HG03520 (cell line): ENCODE data around the gene HCRT.
"Not testable (repeated sequence)": the region's sequence is repeated elsewhere in the genome, so short reads cannot be mapped to it uniquely, and the experiment has no call there.

Experiments
- ATAC-seq: cut with Tn5 transposase; IDR thresholded peaks from one replicate; pipeline ENCODE4 v1.9.1; 2021; ENCODE audit warnings: mild to moderate bottlenecking, moderate library complexity; ENCODE audit not compliant: unreplicated experiment

Gene HCRT

GRCh38 chr17:42198897-42199296, 13.6 kb upstream of the HCRT start:
- no peak for ATAC-seq

DNA sequence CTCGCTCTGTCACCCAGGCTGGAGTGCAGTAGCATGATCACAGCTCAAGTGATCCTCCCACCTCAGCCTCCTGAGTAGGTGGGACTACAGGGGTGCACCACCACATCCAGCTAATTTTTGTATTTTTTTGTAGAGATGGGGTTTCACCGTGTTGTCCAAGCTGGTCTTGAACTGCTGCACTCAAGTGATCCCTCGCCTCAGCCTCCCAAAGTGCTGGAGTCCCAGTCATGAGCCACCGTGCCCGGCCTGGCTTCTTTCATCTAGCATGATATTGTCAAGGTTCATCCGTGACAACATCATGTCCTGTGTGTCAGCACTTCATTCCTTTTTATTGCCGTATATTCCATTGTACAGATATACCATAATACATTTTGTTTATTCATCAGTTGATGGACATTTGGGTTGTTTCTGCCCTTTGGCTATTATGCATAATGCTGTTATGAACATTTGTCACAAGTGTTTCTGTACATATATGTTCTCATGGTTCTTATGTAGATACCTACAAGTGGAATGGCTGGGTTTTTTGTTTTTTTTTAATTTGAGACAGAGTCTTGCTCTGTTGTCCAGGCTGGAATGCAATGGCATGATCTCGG, 12.4 kb upstream of the HCRT start:
- no peak for ATAC-seq

GRCh38 chr17:42193969-42194899, 9.0 kb upstream of the HCRT start, which contains the start of gene GHDC:
Gene GHDC (minus strand): TSS chr17:42194494. CDS start chr17:42193581, 913 bp downstream.
- peak; percentile 73 for ATAC-seq

DNA sequence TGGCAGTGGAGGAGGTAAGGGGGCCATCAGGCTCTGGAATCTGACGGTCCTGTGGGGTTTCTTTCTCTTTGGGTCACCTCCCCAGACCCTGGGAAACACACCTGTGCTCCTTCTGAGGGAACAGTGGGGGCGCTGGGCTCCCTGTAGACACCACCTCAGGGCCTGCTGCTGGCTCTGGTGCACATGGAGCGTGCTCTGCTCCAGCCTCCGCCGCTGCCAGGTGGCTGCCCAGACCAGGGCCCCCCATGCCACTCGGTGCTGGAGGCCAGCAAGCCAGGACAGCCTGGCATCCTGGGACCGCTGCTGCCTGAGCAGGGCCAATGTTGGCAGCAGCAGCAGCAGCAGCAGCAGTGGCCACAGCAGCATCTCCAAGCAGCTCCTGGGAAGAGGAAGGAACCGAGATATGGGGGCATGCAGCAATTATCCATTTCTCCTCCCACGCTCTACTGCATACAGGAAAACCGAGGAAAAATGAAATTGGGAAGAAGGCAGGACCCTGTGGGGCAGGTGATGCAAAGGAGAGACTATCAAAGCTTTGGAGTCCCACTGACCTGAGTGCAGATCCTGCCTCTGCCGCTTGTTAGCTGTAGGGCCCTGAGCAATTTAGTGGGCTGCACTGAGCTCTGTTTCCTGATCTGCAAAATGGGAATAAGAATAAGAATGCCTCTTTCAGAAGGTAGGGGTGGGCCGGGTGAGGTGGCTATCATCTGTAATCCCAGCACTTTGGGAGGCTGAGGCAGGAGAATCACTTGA, 8.1 kb upstream of the HCRT start:
- no peak for ATAC-seq

- ATAC-seq, result no peak
Measured at GRCh38 chr17:42192189-42193126, 7.2 kb upstream of the HCRT start.

DNA sequence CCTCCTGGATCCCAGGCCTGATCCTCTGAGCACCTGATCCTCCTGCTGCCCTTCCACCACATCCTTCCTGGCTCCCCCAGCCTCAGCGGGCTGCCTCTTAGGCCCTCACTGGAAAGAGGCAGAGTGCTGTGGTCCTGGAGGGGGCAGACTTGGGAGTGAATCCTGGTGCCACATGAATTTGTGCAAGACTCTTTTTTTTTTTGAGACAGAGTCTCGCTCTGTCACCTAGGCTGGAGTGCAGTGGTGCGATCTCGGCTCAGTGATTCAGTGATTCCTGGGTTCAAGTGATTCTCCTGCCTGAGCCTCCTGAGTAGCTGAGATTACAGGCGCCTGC, 6.0 kb upstream of the HCRT start:
- ATAC-seq, result no peak

DNA sequence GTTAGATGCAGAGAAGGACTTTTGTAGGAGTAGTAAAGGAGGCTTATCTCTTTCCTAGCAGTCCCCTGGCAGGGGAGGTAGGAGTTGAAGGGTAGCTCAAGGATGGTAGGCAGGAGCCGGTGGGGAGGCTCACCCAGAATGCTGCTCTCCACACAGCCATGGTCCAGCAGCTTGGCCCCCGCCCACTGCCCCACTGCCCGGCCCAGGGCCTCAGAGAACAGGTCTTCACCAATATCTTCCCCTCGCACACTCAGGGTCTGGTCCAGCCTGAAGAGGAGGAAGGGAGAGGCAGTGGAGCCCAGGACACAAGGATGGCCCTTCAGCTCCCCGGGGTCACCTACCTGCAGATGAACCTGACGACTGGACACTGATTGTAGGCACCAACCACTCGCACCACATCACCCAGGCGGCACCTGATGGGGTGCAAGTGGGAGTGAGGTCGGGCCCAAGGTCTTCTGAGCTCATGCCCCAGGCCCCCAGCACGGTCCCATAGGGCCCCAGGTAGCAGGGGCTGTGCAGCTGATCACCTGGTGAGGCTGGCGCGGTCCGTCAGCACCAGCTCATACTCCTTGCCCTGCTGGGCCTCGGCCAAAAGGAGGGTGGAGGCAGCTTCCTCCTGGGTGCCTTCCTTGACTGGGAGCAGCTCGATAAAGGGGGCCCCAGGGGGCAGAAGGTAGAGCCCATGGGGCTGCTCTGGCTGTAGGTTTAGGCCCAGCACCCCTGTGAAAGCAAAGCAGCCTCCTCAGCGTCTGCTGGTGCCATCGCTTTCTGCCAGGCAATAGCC, 5.4 kb upstream of the HCRT start:
- ATAC-seq, result no peak

- ATAC-seq, result no peak
Measured at GRCh38 chr17:42189651-42189965, 4.4 kb upstream of the HCRT start.

DNA sequence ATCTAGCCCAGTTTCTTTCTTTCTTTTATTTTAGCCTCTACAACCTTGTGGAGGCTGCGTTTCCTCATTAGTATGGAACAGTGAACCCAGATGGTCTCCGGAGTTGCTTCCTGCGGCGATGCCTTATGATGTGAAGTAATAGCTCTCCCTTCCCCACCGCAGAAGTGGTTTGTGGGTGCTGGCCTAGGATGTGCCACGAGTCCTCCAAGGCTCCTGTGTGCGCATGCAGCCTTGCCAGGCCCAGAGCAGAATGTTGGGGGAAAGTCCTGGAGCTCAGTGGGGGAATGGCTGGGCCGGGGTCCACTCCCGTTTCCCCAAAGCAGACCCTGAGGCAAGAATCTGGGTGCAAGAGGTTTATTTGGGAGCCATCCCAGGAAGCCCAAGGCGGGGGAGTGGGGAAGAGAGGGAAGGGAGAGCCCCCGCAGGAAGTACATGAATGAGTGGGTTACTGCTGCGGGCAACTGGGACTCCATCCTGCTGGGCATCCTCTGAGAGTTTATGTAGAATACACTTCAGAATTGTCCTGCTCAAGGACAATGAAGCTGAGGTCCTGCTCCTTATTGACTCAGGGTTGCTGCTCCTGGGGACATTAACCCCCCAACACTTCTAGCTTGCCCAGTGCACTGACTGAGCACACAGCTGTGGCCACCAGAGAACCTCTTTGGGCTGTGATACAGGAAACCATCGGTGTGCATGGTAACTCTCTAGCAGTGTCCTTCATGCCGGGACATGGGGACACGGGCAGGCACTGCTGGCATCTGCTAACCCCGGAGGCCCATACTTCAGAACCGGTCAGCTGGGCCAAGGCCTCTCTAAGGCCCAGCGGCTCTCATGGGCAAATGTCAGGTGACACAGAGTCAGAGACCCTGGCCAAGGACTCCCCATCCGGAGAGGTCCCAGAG, 3.7 kb upstream of the HCRT start:
- ATAC-seq, result no peak

GRCh38 chr17:42187833-42188232, 2.6 kb upstream of the HCRT start:
- ATAC-seq, result no peak

DNA sequence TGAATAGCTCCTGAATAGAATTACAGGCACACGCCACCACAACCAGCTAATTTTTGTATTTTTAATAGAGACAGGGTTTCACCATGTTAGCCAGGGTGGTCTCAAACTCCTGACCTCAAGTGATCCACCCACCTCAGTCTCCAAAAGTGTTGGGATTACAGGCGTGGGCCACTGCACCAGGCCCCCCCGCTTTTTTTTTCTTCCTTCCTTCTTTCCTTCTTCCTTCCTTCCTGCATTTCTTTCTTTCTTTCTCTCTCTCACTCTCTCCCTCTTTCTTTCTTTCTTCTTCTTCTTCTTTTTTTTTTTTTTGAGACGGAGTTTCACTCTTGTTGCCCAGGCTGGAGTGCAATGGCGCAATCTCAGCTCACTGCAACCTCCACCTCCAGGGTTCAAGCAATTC, 939 bp upstream of the HCRT start:
- ATAC-seq, result not testable (repeated sequence)

DNA sequence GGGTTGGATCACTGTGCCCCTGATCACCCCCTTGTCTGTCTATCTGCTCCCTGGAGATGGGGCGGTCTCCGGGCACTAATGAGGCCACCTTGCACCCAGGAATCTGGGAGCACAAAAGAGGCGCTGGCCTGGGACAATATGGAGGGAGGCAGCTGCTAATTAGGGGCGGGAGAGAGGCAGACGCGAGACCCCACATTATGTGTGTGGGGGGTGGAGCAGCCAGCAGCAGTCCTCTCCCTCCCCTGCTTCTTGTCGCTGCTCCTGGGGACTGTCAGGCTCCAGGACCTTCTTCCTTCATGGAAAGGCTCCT, 324 bp upstream of the HCRT start:
- ATAC-seq, result no peak

DNA sequence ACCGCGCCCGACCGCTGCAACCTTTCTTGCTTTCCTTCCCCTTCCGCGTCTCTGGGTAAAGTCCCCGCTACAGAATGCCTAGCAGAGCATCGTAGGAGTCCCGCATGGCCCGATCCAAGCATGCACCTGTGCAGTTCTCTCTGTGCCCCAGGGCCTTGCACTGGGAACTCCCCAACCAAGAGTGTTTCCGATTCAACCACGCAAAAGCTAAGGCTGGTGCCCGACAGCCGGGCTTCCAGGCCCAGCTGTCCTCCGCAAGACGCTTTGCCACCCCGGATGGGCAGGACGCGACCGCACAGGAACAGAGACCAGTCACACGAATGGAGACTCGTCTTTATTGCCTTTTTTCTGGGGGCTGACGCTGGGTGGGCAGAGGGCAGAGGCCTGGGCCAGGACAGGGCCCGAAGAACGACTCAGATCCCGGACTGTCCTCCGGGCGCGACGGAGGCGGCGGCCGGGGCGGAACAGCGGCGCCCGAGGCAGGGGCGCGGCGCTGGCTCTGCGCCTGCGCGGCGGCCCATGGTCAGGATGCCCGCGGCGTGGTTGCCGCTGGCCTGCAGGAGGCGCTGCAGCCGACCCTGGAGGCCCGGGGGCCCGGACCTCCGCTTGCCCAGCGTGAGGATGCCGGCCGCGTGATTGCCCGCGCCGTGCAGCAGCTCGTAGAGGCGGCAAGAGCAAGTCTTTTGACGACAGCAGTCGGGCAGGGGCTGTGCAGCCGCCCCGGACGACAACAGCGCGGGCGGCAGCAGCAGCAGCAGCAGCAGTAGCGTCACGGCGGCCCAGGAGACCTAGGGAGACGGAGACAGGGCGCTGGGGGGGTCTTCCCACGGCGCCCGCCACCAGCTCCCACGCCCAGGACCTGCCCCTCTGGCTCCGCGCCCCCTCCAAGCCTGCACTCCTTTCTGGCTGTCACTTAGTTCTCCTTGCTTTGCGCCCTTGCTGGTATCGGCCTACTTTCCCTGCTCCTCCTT, 1.2 kb downstream of the HCRT start:
- ATAC-seq, result peak; percentile 60

DNA sequence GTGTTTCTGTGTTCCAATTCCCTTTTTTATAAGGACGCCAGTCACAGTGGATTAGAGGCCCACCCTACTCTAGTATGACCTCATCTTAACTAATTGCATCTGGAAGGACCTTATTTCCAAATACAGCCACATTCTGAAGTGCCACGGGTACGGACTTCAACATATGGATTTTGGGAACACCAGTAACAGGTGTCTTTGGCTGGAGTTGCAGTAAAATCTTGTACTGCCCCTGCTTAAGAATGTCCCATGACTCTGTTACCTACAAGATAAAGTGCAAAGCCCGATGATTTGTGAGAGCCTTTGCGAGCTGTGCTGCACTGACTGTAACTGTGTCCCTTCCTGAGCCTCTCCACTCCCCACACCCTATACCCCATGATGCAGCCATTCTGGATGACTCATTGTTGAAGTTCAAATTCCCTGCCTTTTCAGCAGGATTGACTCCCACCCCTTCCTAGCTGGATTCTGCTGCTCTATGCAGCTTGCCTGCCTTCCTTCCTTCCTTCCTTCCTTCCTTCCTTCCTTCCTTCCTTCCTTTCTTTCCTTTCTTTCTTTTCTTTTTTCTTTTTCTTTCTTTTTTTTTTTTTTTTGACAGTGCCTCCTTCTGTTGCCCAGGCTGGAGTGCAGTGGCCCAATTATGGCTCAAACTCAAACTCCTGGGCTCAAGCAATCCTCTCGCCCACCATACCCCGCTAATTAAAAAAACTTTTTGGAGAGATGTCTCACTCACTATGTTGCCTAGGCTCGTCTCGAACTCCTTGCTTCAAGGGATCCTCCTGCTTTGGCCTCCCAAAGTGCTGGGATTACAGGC, 2.1 kb downstream of the HCRT start:
- no peak for ATAC-seq

- ATAC-seq, result no peak
Measured at GRCh38 chr17:42181851-42182207, 3.4 kb downstream of the HCRT start.

DNA sequence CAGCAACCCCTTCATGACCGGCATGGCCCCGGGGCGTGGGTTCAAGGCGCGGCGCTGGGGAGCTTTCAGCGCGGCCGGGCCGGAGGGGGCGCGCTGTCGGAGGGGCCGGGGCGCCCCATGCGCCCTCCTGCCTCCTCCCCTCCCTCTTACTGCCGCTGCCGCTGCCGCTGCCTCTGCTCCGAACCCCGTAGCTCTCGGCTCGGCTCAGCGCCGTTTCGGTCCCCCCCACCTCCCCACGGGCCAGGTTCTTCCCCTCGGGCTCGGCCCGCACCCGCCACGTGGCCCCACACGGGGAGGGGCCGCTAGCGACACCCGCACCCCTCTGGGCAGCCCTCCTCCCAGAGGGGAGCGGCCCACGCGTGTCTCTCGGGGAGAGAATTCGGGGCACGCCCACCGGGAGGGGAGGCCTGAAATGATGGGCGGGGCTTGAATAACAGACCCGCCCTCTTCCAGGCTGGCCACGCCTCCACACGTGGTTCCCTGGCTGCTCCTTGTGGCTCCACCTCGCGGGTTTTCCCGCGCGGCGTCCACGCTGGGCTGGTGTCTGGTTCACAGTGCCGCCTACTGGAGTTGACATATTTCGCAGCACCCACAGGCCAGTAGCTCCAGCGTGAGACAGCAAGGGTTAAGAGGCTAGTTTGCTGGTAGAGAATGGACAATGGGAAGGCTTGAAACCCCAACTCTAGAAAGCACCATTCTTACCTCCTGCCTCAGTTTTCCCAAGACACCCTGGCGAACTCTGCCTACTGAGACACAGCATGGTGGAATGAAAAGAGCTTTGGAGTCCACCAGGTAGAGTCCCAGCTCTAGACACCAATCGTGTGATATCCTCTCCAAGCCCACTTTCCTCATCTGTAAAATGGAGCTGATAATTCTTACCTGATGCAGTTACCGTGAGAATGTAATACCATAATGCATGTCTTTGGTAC, 4.1 kb downstream of the HCRT start, which contains the start of gene KCNH4:
Gene KCNH4 (minus strand): TSS at position 221 of the 929 bp plus-strand sequence. CDS start 197 bp downstream, at position 24.
- peak; percentile 49 for ATAC-seq
